ENCODE results near the gene UBE2N.

GRCh38 chr12:93368766-93369165 lies 73.0 kb downstream of the UBE2N start:
- TF ChIP-seq CTCF (IDR thresholded peaks at IDR 0.05) (no peak), POLR2A (IDR thresholded peaks at IDR 0.05) (no peak)
